Epithelial cell of prostate (primary cell): ENCODE results near the gene PRKAB2.
"Not testable (repeated sequence)": the region's sequence is repeated elsewhere in the genome, so short reads cannot be mapped to it uniquely, and the experiment has no call there.

ENCODE experiments used
- DNase-seq: peaks from one replicate; pipeline ENCODE4 v3.0.0-alpha.2; 2011; ENCODE audit warnings: low read depth, low spot score
- H3K27ac ChIP-seq: fragments of 450-650 bp; 2 replicates; pipeline ENCODE4 v1.5.1; 2017; ENCODE audit warnings: mild to moderate bottlenecking

Gene PRKAB2

DNA sequence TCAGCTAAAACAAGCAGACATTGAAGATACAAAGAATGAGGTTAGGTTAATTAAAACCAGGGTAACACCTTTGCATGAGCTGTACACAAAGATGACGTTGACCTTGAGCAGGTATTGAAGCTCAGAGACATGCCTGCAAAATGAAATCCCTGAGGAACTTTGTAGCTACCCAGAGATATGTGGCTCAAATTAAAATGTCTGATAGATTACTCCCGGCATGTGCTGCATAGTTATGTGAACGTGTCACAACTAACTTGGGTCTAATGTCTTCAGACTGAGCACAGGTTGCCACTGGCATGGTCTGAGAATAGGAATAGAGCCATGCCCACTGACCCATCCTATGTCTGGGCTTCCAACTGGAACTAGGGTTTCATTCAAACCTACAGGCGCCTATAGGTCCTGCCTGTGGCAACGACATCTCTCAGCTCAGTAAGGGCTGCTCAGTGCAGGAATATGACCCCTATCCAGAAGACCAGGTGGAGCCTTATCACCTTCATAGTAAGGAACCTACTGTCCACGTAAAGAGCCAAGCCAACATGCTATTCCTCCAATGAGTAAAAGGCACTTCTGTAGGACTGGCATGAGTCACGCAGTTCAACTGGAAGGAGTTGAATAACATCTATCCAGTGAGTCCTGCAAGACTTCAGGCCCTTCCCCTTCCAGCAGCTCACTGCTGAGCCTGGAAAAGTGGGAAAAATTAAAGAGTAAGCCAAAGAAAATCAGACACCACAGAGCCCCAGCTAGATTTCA is 60.7 kb downstream of the PRKAB2 start:
- H3K27ac ChIP-seq, result no peak overlapping the region
- DNase-seq, result no peak

GRCh38 chr1:147110872-147111271 is 61.4 kb downstream of the PRKAB2 start:
- H3K27ac ChIP-seq, result no peak overlapping the region
- no peak for DNase-seq

DNA sequence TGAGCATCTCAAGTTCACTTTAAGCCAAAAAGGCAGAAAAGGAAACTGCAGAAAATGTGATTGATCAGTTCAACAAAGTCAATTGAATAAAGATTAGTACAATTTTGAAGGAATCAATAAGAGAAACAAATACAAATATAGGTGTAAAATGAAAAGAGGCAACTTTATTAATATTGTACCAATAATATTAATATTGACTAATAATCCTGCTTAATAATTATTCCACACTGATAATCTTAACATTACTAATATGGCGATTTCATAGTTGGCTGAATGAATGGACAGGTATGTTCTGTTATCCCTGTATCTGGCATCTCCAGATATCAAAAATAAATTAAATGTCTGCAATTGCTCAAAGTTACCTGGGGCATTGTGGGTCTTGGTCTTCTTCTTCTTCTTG is 61.8 kb downstream of the PRKAB2 start:
- no peak overlapping the region for H3K27ac ChIP-seq
- DNase-seq, result no peak

GRCh38 chr1:147109762-147110161 is 62.5 kb downstream of the PRKAB2 start:
- DNase-seq, result no peak
- no peak overlapping the region for H3K27ac ChIP-seq

- no peak for DNase-seq
- H3K27ac ChIP-seq, result no peak overlapping the region
These were observed 63.2 kb downstream of the PRKAB2 start for GRCh38 chr1:147109041-147109440.

- not testable (repeated sequence) for DNase-seq, H3K27ac ChIP-seq
These were observed 65.8 kb downstream of the PRKAB2 start for GRCh38 chr1:147106407-147106881.

DNA sequence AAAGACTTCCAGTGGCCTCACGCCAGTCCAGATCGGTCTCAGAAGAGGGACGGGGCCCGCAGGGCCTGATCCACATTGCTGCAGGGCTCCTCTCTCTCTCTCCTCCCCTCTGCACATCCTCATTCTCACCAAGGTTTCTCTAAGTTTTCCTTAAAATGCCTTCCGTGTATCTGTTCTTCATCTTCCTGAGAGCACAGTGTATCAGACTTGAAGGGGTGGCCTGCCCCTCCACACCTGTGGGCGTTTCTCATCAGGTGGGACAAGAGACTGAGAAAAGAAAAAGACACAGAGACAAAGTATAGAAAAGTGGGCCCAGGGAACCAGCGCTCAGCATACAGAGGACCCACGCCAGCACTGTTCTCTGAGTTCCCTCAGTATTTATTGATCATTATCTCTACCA is 66.4 kb downstream of the PRKAB2 start:
- no peak for DNase-seq
- no peak overlapping the region for H3K27ac ChIP-seq
